ENCODE results near the gene CDKAL1.
A peak's percentile ranks its signal among the peaks of the same experiment; 100 is the strongest.

Gene CDKAL1

DNA sequence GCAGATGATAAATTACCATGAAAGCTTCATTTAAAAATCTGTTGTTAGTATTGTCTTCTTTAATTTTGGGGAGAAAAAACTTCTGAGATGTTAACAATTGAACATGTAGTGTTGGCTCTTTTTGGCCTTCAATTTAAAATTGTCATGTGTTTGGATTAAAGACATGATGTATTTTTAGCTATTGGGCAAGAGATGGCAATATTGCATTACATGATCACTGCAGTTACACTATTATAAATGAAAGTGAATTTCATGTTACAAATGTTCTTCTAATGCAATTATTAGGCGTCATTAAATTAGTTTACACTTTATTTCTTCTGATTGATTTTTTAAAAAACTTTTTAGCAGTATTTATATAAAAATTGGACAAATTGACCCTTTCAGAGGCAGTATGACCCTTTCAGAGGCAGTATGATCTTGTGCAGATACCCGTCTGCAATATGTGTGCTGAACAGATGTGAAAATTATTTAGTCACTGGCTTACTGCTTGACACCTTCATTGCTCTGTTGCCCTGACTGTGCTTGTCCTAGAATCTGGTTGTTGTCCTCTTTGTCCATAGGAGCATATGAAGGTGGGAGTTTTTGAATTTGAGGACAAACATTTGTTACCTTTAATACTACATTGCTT is 25.8 kb downstream of the CDKAL1 start:
- DNase-seq: no peak
- H3K4me3 ChIP-seq (ENCODE audit: low read length): no peak overlapping the region
- no peaks in the 10 kb centered on the region for H3K4me1 ChIP-seq (ENCODE audit: low read length)
- H3K27ac ChIP-seq (ENCODE audit: low read length): no peak overlapping the region
- H3K27me3 ChIP-seq (replicated peaks; ENCODE audit: insufficient read depth, low read length): no peaks in the 10 kb centered on the region
- no peaks in the 10 kb centered on the region for H3F3A ChIP-seq (ENCODE audit: insufficient read depth, low read length)
- no peaks in the 10 kb centered on the region for H3K36me3 ChIP-seq (replicated peaks; ENCODE audit: insufficient read depth, low read length)
- no peak for TF ChIP-seq EZH2 (optimal IDR thresholded peaks at IDR 0.05; ENCODE audit: low read depth, low read length)
- TF ChIP-seq EZH2phosphoT487 (IDR thresholded peaks at IDR 0.05; ENCODE audit: low read length): no peak
- TF ChIP-seq, protein P1, sequence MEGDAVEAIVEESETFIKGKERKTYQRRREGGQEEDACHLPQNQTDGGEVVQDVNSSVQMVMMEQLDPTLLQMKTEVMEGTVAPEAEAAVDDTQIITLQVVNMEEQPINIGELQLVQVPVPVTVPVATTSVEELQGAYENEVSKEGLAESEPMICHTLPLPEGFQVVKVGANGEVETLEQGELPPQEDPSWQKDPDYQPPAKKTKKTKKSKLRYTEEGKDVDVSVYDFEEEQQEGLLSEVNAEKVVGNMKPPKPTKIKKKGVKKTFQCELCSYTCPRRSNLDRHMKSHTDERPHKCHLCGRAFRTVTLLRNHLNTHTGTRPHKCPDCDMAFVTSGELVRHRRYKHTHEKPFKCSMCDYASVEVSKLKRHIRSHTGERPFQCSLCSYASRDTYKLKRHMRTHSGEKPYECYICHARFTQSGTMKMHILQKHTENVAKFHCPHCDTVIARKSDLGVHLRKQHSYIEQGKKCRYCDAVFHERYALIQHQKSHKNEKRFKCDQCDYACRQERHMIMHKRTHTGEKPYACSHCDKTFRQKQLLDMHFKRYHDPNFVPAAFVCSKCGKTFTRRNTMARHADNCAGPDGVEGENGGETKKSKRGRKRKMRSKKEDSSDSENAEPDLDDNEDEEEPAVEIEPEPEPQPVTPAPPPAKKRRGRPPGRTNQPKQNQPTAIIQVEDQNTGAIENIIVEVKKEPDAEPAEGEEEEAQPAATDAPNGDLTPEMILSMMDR (IDR thresholded peaks at IDR 0.05; ENCODE audit: low read length): no peak
- no peaks in the 10 kb centered on the region for H4K20me1 ChIP-seq (ENCODE audit: insufficient read depth, low read length)
- no peak overlapping the region for H3K9ac ChIP-seq (ENCODE audit: low read length)
- H2AFZ ChIP-seq (ENCODE audit: low read length): no peak overlapping the region
- H3K4me2 ChIP-seq (ENCODE audit: low read depth, low read length): no peak overlapping the region
- no peaks in the 10 kb centered on the region for H3K9me3 ChIP-seq (replicated peaks; ENCODE audit: insufficient read depth, low read length)
- H3K9me2 ChIP-seq (replicated peaks; ENCODE audit: insufficient read depth, low read length): no peaks in the 10 kb centered on the region
- H3K79me2 ChIP-seq (ENCODE audit: low read length): peaks cover 9% of the 10 kb centered on the region; the same call in 1 of the 2 replicates

DNA sequence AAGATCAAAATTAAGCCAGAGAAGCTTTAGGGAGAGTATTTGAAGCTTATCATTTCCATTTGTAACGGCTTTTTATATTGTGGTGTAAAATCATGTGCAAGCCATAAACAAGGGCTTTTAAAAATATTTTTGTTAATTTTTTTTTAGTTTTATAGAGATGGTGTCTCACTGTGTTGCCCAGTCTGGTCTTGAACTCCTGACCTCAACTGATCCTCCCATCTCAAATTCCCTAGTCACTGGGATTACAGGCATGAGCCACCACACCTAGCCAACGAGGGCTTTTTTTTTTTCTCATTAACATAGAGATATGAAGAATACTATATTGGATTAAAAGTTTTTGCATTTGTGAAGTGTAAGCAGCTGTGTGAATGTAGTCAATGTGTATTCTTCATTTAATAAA is 29.1 kb downstream of the CDKAL1 start:
- H3K9me3 ChIP-seq (replicated peaks; ENCODE audit: insufficient read depth, low read length): no peaks in the 10 kb centered on the region
- no peaks in the 10 kb centered on the region for H3K36me3 ChIP-seq (replicated peaks; ENCODE audit: insufficient read depth, low read length)
- no peak overlapping the region for H3K4me3 ChIP-seq (ENCODE audit: low read length)
- no peaks in the 10 kb centered on the region for H4K20me1 ChIP-seq (ENCODE audit: insufficient read depth, low read length)
- no peaks in the 10 kb centered on the region for H3K4me1 ChIP-seq (ENCODE audit: low read length)
- H3K27ac ChIP-seq (ENCODE audit: low read length): no peak overlapping the region
- no peaks in the 10 kb centered on the region for H3K27me3 ChIP-seq (replicated peaks; ENCODE audit: insufficient read depth, low read length)
- no peak overlapping the region for H3K9ac ChIP-seq (ENCODE audit: low read length)
- no peak for TF ChIP-seq EZH2phosphoT487 (IDR thresholded peaks at IDR 0.05; ENCODE audit: low read length)
- TF ChIP-seq, protein P1 (IDR thresholded peaks at IDR 0.05; ENCODE audit: low read length): no peak
- no peak for TF ChIP-seq EZH2 (optimal IDR thresholded peaks at IDR 0.05; ENCODE audit: low read depth, low read length)
- H2AFZ ChIP-seq (ENCODE audit: low read length): no peak overlapping the region
- no peak for DNase-seq
- no peaks in the 10 kb centered on the region for H3F3A ChIP-seq (ENCODE audit: insufficient read depth, low read length)
- H3K4me2 ChIP-seq (ENCODE audit: low read depth, low read length): no peak overlapping the region
- H3K79me2 ChIP-seq (ENCODE audit: low read length): peaks cover 20% of the 10 kb centered on the region
- H3K9me2 ChIP-seq (replicated peaks; ENCODE audit: insufficient read depth, low read length): no peaks in the 10 kb centered on the region

DNA sequence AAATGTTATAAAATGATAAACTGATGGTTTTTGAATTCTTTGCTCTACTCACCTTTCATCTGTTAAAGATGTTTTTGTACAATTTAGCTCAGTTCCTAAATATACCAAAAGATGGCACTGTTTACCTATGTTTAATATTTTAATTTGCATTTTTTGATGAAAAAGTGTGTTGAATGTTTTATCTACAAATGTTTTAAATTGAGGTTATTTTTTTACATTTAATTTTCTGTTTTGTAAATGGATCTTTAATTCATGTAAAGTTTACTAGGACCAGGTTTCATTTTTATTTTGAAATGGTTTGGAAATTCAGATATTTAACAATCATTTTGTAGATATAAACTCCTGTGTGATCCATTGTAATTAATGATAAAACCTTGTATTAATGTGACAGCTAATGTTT is 30.0 kb downstream of the CDKAL1 start:
- H3K36me3 ChIP-seq (replicated peaks; ENCODE audit: insufficient read depth, low read length): no peaks in the 10 kb centered on the region
- H3K9ac ChIP-seq (ENCODE audit: low read length): no peak overlapping the region
- no peak for TF ChIP-seq EZH2 (optimal IDR thresholded peaks at IDR 0.05; ENCODE audit: low read depth, low read length)
- TF ChIP-seq, protein P1 (IDR thresholded peaks at IDR 0.05; ENCODE audit: low read length): peak; percentile 51
- no peak for TF ChIP-seq EZH2phosphoT487 (IDR thresholded peaks at IDR 0.05; ENCODE audit: low read length)
- no peaks in the 10 kb centered on the region for H4K20me1 ChIP-seq (ENCODE audit: insufficient read depth, low read length)
- H3K4me1 ChIP-seq (ENCODE audit: low read length): no peaks in the 10 kb centered on the region
- no peaks in the 10 kb centered on the region for H3K9me3 ChIP-seq (replicated peaks; ENCODE audit: insufficient read depth, low read length)
- peak; percentile 26 for DNase-seq
- no peak overlapping the region for H3K4me2 ChIP-seq (ENCODE audit: low read depth, low read length)
- H3K27me3 ChIP-seq (replicated peaks; ENCODE audit: insufficient read depth, low read length): no peaks in the 10 kb centered on the region
- no peaks in the 10 kb centered on the region for H3K9me2 ChIP-seq (replicated peaks; ENCODE audit: insufficient read depth, low read length)
- no peak overlapping the region for H2AFZ ChIP-seq (ENCODE audit: low read length)
- no peak overlapping the region for H3K27ac ChIP-seq (ENCODE audit: low read length)
- H3K4me3 ChIP-seq (ENCODE audit: low read length): no peak overlapping the region
- peaks cover 20% of the 10 kb centered on the region for H3K79me2 ChIP-seq (ENCODE audit: low read length)
- H3F3A ChIP-seq (ENCODE audit: insufficient read depth, low read length): no peaks in the 10 kb centered on the region
